ENCODE data around the gene SLC50A1.

DNA sequence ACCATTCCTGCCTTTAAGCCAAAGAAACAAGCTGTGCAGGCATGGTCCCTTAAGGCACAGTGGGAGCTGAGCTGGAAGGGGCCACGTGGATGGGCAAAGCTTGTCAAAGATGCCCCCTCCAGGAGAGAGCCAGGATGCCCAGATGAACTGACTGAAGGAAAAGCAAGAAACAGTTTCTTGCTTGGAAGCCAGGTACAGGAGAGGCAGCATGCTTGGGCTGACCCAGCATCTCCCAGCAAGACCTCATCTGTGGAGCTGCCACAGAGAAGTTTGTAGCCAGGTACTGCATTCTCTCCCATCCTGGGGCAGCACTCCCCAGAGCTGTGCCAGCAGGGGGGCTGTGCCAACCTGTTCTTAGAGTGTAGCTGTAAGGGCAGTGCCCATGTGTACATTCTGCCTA is 1.3 kb upstream of the SLC50A1 start:
- no peak for TF ChIP-seq SUZ12 (IDR thresholded peaks at IDR 0.05; ENCODE audit: extremely low read depth, insufficient read depth, insufficient read length)
- TF ChIP-seq YY1 (IDR thresholded peaks at IDR 0.05; ENCODE audit: insufficient read depth, insufficient read length) = no peak
